Brain microvascular endothelial cell (primary cell): Measurements from ENCODE around the gene MANEAL.
"Not testable (repeated sequence)": the region's sequence is repeated elsewhere in the genome, so short reads cannot be mapped to it uniquely, and the experiment has no call there.

ENCODE experiments used
- DNase-seq: peaks from one replicate; pipeline ENCODE4 v3.0.0-alpha.2; 2020
- H3K27ac ChIP-seq: fragments of 250-450 bp; sonication (Bioruptor Pico); 2 replicates; pipeline ENCODE4 v1.5.1; 2020; ENCODE audit warnings: mild to moderate bottlenecking, moderate library complexity
- H3K27me3 ChIP-seq: fragments of 250-450 bp; sonication (Bioruptor Pico); replicated peaks from 2 replicates; pipeline ENCODE4 v1.5.1; 2020; ENCODE audit warnings: mild to moderate bottlenecking
- H3K36me3 ChIP-seq: fragments of 250-450 bp; sonication (Bioruptor Pico); replicated peaks from 2 replicates; pipeline ENCODE4 v1.5.1; 2020; ENCODE audit warnings: mild to moderate bottlenecking
- H3K4me3 ChIP-seq: 2 replicates; pipeline ENCODE4 v1.5.1; 2011; ENCODE audit warnings: low read depth, mild to moderate bottlenecking, control low read depth, low read length, moderate library complexity
- CTCF ChIP-seq: IDR thresholded peaks from 2 replicates; pipeline ENCODE4 v1.5.1; 2011; ENCODE audit warnings: low read depth, mild to moderate bottlenecking, moderate library complexity, low read length, control low read depth, inconsistent platforms; ENCODE audit errors: missing control alignments
- in situ Hi-C: cut with HindIII; loops from 2 replicates; pipeline ENCODE4 v1.10.0; 2017; ENCODE audit warnings: low sequenced_read_pairs, low pct_ligation_motif_present

MANEAL gene

GRCh38 chr1:37767488-37767887 is 26.2 kb upstream of the MANEAL start:
- Histone ChIP-seq H3K27me3 (peaks cover 43% of the 10 kb centered on the region), H3K4me3 (no peak overlapping the region), H3K27ac (no peak overlapping the region), H3K36me3 (no peaks in the 10 kb centered on the region)
- no peak for DNase-seq
- no peak for TF ChIP-seq CTCF
- in situ Hi-C loops, result no loop called here

DNA sequence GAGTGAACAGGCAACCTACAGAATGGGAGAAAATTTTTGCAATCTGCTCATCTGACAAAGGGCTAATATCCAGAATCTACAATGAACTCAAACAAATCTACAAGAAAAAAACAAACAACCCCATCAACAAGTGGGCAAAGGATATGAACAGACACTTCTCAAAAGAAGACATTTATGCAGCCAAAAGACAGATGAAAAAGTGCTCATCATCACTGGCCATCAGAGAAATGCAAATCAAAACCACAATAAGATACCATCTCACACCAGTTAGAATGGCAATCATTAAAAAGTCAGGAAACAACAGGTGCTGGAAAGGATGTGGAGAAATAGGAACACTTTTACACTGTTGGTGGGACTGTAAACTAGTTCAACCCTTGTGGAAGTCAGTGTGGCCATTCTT is 22.2 kb upstream of the MANEAL start:
- DNase-seq, H3K36me3 ChIP-seq, in situ Hi-C loops, H3K4me3 ChIP-seq, H3K27ac ChIP-seq: not testable (repeated sequence)
- peaks cover 15% of the 10 kb centered on the region for H3K27me3 ChIP-seq

DNA sequence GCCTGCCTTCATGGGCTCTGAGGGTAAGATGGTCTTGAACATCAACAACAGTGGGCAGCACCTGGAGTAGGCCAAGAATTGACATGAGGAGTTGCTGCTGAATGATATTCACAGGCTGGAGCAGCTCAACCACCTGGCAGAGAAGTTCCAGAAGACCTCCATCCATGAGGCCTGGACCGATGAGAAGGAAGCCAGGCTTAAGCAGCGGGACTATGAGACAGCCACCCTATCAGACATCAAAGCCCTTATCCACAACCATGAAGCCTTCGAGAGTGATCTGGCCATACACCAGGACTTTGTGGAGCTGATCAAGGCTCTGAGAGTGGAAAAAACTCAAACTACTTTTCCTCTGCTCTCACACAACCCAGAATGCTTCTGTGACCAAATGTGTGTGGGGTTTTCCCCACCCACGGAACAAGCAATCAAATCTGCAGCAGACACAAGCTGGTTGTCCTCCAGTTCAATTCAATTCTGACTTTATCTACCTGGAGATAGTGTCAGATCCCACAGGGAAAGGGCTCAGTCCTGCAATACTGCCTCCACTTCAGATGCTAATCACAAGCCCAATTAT is 16.6 kb upstream of the MANEAL start:
- no peak for DNase-seq
- in situ Hi-C loops, result no loop called here
- Histone ChIP-seq H3K27ac (no peak overlapping the region), H3K27me3 (no peaks in the 10 kb centered on the region), H3K36me3 (no peaks in the 10 kb centered on the region), H3K4me3 (no peak overlapping the region)
- TF ChIP-seq CTCF, result no peak

- TF ChIP-seq CTCF, result no peak
- H3K27ac ChIP-seq, result no peak overlapping the region
- no peaks in the 10 kb centered on the region for H3K36me3 ChIP-seq
- H3K4me3 ChIP-seq, result no peak overlapping the region
- in situ Hi-C loops, result no loop called here
- no peaks in the 10 kb centered on the region for H3K27me3 ChIP-seq
- DNase-seq, result no peak
These were observed 15.0 kb upstream of the MANEAL start for GRCh38 chr1:37778654-37779053.

DNA sequence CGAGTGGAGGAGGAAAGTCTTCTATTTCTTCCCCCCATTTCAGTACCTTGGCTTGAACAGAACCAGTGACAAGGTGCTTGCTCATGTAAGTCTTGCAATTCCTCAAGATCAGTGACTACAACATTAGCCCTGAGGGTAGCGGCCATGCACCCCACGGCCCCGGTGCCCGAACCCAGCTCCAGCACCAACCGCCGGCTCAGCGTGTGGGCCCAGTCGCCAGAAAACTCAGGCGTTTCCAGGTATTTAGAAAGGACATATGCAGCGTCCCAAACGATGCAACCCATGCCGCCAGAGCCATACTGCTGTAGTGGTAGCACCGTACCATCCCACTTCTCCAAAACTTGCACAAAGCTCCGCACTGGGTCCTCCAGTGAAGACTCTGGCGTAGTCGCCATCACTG is 11.2 kb upstream of the MANEAL start:
- Histone ChIP-seq H3K27ac (no peak overlapping the region), H3K27me3 (peaks cover 2% of the 10 kb centered on the region), H3K4me3 (no peak overlapping the region), H3K36me3 (no peaks in the 10 kb centered on the region)
- DNase-seq, result no peak
- in situ Hi-C loops, result no loop called here
- no peak for TF ChIP-seq CTCF

- no peak for DNase-seq
- Histone ChIP-seq H3K4me3 (no peak overlapping the region), H3K27me3 (peaks cover 14% of the 10 kb centered on the region), H3K27ac (no peak overlapping the region), H3K36me3 (no peaks in the 10 kb centered on the region)
- TF ChIP-seq CTCF, result no peak
- in situ Hi-C loops, result no loop called here
These were observed 532 bp upstream of the MANEAL start for GRCh38 chr1:37792943-37793686.
